ENCODE results near the gene ELMOD3.
"Not testable (repeated sequence)": the region's sequence is repeated elsewhere in the genome, so short reads cannot be mapped to it uniquely, and the experiment has no call there.

Gene ELMOD3

GRCh38 chr2:85429213-85429923 lies 74.8 kb downstream of the ELMOD3 start:
- no peak for DNase-seq

GRCh38 chr2:85429924-85430289 lies 75.3 kb downstream of the ELMOD3 start:
- no peak for DNase-seq

GRCh38 chr2:85430752-85431569 lies 76.4 kb downstream of the ELMOD3 start:
- DNase-seq: no peak

DNA sequence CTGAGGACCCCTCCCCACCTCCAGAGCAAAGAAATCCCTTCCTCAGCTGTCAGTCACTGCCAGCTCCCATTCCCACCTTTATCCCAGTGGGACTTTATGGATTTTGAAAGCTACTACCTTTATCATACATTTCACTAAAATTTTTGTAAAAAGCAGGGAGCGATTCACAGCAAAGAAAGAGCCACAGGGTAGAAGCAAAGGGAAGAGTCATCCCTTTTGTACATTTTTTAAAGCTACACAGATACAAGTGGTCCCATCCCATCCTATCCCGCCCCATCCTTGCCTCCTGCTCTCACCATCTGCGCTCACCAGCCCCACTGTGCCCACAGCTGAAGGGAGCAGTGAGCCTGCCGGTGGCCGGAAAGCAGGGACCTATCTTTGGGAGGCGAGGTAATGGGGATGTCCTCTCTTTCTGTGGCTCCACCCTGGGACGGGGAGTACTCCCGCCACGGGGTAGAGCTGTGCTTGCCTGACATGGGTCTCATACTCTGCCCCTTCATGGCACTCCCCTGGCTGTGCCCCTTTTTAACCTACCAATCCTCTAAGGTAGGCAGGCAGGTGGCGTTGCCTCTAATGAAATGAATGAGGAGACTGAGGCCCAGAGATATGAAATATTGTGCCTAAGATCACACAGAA lies 77.1 kb downstream of the ELMOD3 start:
- DNase-seq: no peak

- DNase-seq: no peak
Observed at GRCh38 chr2:85433511-85434089, 79.0 kb downstream of the ELMOD3 start.

DNA sequence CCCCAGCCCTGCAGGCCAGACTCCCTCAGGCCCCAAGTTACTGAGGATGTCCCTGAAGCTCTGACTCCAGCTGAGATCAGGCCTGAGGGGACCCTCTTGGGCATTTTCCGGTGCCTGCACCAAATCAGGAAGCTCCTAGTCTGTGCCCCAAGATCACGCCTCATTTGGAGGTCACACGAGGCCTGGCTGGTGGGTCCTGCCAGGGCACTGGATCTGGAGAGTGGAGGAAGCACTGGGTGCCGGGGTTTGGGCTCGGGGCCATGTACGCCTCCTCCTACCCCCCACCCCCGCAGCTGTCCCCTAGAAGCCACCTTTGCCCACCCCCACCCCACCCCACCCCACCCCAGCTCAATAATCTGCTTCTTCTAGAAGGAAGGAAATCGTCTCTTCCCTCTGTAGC lies 80.1 kb downstream of the ELMOD3 start:
- no peak for DNase-seq

DNA sequence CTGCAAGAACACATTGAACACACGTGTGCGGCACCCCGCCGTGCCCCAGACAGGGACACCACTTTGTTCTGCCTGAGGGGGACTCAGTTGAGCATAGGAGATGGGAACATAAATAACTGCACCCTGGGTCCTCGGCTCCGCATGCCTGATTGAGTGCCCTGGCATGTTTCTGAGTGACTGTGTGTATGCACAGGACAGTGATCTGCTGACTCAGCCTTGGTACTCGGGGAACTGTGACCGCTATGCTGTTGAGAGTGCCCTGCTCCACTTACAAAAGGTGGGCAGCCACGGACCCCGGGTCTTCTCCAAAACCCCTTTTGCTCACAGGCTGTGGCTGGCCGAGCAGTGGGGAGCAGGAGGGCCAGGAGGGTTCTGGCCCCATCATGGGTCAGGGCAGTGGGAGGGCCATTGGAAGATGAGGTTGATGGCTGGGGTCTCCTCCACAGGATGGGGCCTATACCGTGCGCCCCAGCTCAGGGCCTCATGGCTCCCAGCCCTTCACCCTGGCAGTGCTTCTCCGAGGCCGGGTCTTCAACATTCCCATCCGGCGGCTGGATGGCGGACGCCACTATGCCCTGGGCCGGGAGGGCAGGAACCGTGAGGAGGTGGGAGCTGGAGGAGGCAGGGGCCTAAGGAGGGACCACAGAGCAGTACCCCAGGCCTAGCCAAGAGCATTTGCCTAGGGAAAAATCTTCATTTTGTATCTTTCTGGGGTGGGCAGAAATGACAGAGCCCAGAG lies 80.8 kb downstream of the ELMOD3 start:
- no peak for DNase-seq

- DNase-seq: no peak
Observed at GRCh38 chr2:85435981-85436835, 81.6 kb downstream of the ELMOD3 start.

DNA sequence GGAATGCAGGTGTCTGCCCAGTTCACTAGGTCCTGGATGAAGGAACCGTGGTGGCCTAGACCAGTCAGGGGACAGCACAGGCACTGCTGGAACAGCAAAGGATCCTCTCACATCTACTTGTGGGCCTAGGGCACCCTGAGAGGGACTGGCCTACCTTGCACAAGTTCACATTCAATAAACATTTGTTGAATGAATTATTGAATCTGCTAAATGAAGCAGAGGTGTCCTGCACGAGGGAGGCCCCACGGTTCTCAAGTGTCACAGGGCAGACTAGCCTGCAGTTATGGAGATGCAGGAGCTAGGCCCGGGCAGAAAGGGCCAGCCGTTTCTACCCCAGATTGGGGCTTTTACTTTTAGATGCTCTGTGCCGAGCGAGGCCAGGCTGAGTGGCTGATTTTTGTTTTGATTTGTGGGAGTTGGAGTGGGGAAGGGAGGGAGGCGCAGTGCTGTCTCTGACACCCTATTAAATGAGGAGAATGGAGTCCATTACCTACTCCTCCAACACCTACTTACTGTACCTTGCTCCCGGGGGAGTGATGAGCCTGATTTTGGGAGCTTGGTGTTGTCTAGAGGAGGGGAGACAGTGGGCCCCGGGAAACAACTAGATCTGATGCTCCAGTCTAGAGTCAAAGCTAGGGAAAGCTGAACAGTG lies 82.4 kb downstream of the ELMOD3 start:
- peak in 1 of 2 experiments; percentile 48 for DNase-seq

- DNase-seq: peak; percentile 78 to 84
Observed at GRCh38 chr2:85437488-85438200, 83.1 kb downstream of the ELMOD3 start.

- no peak for DNase-seq
Observed at GRCh38 chr2:85438201-85439024, 83.8 kb downstream of the ELMOD3 start.

GRCh38 chr2:85439025-85439472 lies 84.5 kb downstream of the ELMOD3 start:
- DNase-seq: no peak

DNA sequence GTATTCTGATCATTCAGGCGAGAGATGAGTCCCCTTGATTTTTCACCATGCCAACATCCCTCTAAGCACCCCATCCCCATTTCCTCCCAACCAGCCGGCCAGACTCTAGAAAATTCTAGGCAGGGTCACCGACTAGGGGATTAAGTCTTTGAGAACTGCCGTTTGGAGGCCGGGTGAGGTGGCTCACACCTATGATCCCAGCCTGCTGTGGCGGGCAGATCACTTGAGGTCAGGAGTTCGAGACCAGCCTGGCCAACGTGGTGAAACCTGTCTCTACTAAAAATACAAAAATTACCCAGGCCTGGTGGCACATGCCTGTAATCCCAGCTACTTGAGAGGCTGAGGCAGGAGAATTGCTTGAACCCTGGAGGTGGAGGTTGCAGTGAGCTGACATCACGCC lies 85.0 kb downstream of the ELMOD3 start:
- DNase-seq: not testable (repeated sequence)

DNA sequence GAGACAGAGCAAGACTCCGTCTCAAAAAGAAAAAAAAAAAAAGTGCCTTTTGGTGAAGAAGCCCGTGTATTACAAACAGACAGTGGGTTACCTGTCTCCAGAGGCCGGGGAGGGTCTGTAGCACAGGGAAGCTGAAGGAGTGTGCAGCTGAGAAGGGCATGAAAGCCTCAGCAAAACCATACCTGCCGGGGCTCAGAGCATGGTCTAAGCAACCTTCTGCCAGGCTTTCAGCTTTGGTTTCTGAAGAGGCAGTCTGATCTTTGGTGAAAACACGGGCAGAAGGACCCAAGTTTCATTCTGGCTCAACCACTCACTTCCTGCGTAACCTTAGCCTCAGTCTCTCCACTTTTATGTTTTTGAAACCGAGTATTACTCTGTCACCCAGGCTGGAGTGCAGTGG lies 85.4 kb downstream of the ELMOD3 start:
- peak; percentile 47 to 57 for DNase-seq

DNA sequence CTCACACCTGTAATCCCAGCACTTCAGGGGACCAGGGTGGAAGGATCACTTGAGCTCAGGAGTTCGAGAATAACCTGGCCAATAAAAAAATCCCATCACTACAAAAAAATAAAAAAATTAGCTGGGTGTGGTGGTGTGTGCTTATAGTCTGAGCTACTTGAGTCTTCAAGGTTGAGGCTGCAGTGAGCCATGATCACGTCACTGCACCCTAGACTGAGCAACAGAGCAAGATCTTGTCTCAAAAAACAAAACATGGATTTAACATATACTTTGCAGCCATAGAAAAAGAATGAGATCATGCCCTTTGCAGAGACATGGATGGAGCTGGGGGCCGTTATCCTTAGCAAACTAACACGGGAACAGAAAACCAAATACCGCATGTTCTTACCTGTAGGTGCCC lies 86.2 kb downstream of the ELMOD3 start:
- no peak for DNase-seq

All from activated T-cell treated with anti-CD3 and anti-CD28 coated beads, Interleukin-2, amount 50 U/mL, for 48 hours (primary cell).